OCI-LY1 (cell line): Measurements from ENCODE around the gene TXNRD1.

ENCODE experiments used
- CTCF ChIP-seq: fragments of 200-600 bp; sonication (generic), shearing (Covaris generic); IDR thresholded peaks from 2 replicates; pipeline ENCODE4 v1.5.1; 2017; ENCODE audit warnings: mild to moderate bottlenecking, antibody characterized with exemption, low read length, moderate library complexity, mixed read lengths
- EZH2 ChIP-seq: fragments of 200-600 bp; sonication (generic), shearing (Covaris generic); IDR thresholded peaks from 2 replicates; pipeline ENCODE4 v1.8.0; 2017; ENCODE audit warnings: borderline replicate concordance, mixed run types, mild to moderate bottlenecking, antibody characterized with exemption, low read length, moderate library complexity, mixed read lengths

GRCh38 chr12:104280111-104280510, 64.5 kb downstream of the TXNRD1 start:
- TF ChIP-seq CTCF = no peak
- no peak for TF ChIP-seq EZH2
